HG02840 (cell line): Measurements from ENCODE around the gene ZFP3.
"Not testable (repeated sequence)": the region's sequence is repeated elsewhere in the genome, so short reads cannot be mapped to it uniquely, and the experiment has no call there.

ENCODE experiments used
- ATAC-seq: cut with Tn5 transposase; IDR thresholded peaks from one replicate; pipeline ENCODE4 v1.9.1; 2021; ENCODE audit warnings: mild to moderate bottlenecking, moderate library complexity, moderate number of reproducible peaks; ENCODE audit not compliant: unreplicated experiment, low FRiP score

The ZFP3 gene

DNA sequence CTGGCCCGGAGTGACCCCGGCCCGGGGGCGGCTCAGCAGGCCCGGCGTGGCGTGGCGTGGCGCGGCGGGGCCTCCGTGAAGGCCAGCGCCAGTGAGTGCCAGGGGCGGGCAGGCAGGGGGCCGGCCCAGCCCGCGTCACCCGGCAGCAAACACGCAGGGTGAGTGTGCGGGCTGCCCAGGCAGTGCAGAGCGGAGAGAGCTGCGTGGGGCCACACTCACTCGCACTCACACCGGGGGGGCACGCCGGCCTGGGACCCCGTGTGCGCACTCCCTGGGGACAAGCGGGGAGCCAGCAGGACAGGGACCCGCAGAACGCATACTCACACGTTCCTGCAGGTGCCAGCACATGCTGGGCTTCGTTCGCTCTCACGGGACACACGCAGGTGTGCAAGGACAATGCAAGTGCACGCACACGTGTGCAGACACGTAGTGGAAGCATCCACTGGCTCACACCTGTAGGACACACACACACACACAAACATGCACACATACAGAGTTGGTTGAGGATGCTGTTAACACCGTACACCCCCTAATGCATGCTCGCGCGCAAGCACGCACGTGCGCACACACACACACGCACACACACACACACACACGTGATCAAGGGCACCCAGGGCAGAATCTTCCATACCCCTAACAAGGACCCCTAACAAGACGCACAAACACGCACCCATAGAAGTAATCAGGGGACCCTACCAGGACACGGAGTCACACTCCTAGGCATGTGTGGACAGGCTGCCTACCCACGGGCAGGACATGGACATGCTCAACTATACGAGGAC lies 45.3 kb downstream of the ZFP3 start:
- ATAC-seq, result no peak

DNA sequence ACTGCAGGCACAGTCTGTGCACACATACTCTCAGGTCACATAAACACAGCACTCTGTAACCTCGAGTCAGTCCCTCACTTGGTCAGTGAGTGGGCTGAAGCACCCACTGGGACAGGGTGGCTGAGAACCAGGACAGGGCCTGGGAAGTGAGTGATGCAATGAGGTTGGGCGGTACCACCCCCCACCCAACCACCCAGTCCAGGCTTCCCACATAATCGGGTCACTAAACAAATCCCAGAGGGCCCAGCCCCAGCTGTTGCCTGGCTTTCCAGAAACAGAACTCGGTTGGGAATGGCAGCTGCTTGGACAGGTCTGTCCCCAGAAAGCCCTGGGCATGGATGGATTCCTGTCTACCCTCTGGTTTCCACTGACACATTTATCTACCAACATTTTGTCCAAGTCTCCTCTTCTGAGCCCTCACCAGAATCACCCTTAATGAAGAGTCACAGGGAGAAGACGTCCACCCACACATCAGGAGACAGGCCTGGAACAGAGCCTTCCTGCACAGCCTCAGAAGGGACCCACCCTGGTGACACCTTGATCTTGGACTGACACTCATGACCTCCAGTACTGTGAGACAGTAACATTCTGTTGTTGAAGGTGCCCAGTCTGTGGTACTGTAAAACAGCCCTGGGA lies 46.0 kb downstream of the ZFP3 start:
- not testable (repeated sequence) for ATAC-seq

DNA sequence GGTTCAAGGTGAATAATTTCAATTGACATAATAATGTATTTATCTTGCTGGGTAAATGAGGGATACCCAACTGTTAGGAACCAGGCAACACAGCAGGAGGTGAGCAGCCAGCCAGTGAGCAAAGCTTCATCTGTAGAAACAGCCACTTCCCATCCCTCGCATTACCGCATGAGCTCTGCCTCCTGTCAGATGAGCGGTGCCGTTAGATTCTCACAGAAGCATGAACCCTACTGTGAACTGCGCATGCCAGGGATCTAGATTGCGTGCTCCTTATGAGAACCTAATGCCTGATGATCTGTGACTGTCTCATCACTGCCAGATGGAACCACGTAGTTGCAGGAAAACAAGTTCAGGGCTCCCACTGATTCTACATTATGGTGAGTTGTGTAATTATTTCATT lies 46.6 kb downstream of the ZFP3 start:
- not testable (repeated sequence) for ATAC-seq

DNA sequence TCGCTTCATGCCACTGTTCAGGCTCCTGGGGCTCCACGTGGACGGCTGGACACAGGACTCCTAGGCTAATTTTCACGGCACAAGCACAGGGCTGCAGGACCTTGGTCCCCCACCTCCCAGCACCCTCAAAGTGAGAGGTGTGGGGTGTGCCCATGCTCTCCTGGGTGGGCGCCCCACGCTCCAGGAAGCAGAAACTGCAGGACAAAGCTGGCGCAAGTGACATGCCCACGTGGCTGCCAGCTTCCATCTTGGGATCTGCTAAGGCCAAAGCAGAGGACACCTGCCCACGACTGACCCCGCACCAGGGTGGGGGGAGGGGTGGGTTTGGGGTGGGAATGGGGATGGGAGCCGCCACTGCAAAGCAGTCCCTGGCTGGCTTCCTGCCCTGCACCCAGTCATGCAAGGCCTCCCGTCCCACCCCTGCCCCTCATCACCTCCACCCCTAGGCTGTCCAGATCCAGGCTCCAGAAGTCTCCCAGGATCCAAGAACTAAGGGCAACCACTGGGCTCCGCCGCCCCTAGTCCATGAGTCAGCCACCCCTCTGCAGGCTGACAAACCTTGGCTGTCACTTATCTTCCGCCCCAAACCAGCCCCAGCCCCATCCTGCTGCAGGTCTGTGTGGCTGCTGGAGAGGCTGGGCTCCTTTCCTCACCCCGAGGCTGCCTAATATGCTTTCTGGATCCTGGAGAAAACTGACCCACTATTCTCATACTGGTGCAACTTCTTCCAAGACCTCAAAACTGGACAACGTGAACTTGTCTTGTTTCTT lies 48.6 kb downstream of the ZFP3 start:
- ATAC-seq, result no peak

GRCh38 chr17:5127910-5128309 lies 49.6 kb downstream of the ZFP3 start:
- ATAC-seq, result no peak

- not testable (repeated sequence) for ATAC-seq
These were observed 50.1 kb downstream of the ZFP3 start for GRCh38 chr17:5128387-5128786.

DNA sequence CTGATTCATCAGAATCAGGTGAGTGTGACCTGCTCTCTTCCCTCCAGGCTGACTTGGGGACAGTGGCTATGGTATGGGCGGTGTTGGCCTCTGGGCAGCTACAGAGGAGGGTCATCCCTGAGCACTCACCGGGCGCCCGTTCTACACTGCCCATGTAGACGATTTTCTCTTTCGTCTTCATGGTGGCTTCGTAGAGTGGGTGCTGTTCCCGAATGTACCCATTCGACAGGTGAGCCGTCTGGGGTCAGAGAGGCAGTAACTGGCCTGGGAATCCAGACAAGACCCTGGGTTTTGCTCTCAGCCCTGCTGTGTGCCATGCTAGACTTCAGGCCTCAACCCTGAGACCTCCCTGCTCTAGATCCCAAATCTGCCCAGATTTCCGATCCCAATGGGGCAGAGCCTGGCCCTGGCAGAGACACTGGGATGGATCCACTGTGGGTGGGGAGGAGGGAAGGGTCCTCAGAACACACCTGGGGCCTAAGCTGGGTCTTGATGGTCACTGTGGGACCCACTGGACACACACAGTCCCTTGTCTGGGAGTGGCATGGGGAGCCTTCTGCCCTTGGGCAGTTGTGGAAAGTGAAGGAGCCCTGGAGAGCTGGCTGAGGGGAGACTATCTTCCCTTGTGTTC lies 50.8 kb downstream of the ZFP3 start:
- ATAC-seq, result no peak

- not testable (repeated sequence) for ATAC-seq
These were observed 51.5 kb downstream of the ZFP3 start for GRCh38 chr17:5129770-5130169.

DNA sequence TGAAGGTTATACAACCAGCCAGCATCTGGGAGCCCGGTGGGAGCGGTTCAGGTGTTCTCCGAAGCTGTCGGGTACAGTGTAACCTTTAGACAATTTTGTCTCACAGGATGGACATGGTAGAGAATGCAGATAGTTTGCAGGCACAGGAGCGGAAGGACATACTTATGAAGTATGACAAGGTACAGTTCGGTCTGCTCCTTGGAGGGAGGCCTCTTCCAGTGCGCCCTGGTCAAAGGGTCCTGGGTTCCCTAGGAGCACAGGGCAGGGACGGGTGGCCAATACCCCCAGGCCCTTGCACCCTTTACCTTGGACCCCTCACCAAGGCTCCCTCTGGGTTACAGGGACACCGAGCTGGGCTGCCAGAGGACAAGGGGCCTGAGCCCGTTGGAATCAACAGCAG lies 52.0 kb downstream of the ZFP3 start:
- ATAC-seq, result not testable (repeated sequence)

DNA sequence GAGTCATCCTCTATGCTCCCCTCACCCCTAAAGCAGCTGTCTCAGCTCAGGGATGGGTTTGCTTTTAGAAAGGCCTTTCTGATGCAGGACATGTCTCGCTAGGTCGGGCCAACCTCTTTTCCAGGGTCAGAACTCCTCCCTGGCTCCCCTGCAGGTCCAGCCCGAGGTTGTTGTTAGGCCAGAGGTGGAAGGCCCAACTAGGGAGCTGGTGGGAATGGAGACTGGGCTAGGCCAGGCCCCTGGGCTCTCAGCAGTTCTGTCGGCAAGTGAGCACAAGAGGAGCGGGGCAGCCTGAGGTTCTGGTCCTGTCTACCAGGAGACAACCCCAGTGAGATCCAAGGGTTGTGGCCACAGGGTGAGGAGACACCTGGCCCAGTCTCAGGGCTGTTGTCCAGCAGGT lies 52.4 kb downstream of the ZFP3 start:
- not testable (repeated sequence) for ATAC-seq

- no peak for ATAC-seq
These were observed 53.0 kb downstream of the ZFP3 start for GRCh38 chr17:5131146-5131715.

- ATAC-seq, result not testable (repeated sequence)
These were observed 53.7 kb downstream of the ZFP3 start for GRCh38 chr17:5131799-5132502.

GRCh38 chr17:5132503-5133225 lies 54.4 kb downstream of the ZFP3 start:
- not testable (repeated sequence) for ATAC-seq

DNA sequence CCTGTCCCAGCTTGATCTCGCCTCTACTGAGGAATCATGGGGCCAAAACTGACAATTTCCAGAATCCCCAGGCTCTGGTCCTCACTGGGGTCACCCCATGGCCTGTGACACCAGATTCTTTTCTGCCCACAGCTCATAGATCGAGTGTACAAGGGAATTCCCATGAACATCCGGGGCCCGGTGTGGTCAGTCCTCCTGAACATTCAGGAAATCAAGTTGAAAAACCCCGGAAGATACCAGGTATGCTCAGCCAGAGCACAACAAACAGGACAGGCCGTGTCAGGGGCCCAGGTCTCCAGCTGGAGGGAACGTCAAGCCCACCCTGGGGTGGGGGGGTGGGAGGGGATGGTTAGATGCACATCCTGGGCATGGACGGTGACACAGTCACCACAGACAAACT lies 55.0 kb downstream of the ZFP3 start:
- ATAC-seq, result no peak

DNA sequence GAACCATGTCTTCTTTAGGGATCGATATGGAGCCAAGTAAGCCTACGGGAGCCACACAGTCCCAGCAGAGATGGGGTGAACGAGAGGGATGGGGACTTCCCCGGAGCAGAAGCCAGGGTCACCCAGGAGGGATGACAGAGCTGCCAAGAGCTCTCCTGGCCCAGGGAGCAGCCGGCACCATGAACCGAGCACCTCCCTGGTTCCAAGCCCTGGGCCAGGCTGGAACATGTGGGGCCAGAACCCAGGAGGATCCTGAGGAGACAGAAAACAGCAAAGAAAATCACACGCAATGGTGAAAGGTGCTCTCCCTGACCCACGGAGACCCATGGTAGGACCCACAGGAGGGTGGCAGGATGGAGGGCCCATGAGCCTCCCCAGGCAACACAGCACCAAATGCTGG lies 55.7 kb downstream of the ZFP3 start:
- not testable (repeated sequence) for ATAC-seq

- ATAC-seq, result not testable (repeated sequence)
These were observed 56.3 kb downstream of the ZFP3 start for GRCh38 chr17:5134571-5134970.

GRCh38 chr17:5135131-5135712 lies 57.0 kb downstream of the ZFP3 start:
- ATAC-seq, result not testable (repeated sequence)

DNA sequence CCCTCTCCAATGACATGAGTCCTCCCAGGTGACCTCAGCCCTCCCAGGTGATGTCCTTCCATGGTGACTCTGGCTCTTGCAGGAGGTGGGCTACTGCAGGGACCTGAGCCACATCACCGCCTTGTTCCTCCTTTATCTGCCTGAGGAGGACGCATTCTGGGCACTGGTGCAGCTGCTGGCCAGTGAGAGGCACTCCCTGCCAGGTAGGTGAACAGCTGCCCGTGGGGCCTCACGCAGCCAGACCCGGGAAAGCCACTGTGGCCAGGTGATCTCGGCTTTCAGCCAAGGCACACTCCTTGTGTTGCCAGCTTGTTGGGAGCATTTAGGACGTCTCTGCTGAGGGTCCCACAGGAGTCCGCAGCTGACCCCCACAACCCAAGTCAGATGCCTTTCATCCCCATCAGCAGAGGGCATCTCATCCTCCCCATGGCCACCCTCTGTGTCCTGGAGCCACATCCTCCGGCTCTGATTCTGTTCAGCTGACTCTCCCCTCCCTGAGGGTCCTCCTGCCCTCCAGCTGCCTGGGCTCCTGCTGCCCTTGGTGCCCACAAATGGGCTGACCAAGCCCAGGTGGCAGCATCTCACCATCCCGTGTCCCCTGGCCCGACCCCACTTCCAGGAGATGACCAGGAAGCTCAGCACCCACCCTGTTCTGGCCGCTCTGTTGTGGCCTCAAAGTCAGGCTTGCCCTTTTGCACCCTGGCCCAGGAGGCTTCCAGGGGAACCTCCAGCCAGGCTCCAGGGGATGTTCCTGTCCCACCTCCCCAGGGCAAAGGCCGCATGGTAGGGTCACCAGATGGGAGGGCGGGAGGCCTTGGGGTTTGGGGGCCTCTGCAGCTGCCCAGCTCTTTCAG lies 57.7 kb downstream of the ZFP3 start:
- no peak for ATAC-seq
